KMS-11 (cell line): ENCODE measurements around the gene NCK2.

Experiments used
- H2AFZ ChIP-seq: fragments of 200-600 bp; sonication (generic); 2 replicates; pipeline ENCODE4 v1.6.1; 2016; ENCODE audit warnings: antibody characterized with exemption, mixed run types, low read depth
- H3K27ac ChIP-seq: fragments of 200-600 bp; sonication (generic); 2 replicates; pipeline ENCODE4 v1.6.1; 2016; ENCODE audit warnings: mild to moderate bottlenecking, mixed run types
- H3K27me3 ChIP-seq: fragments of 200-600 bp; sonication (generic); 2 replicates; pipeline ENCODE4 v1.6.1; 2017; ENCODE audit warnings: mild to moderate bottlenecking, low read depth, mixed run types, moderate library complexity; ENCODE audit not compliant: insufficient read depth
- H3K36me3 ChIP-seq: fragments of 200-600 bp; sonication (generic); 2 replicates; pipeline ENCODE4 v1.6.1; 2017; ENCODE audit warnings: mild to moderate bottlenecking, mixed run types; ENCODE audit not compliant: insufficient read depth
- H3K4me1 ChIP-seq: fragments of 200-600 bp; sonication (generic); 2 replicates; pipeline ENCODE4 v1.6.1; 2016; ENCODE audit warnings: mild to moderate bottlenecking, low read depth, mixed run types; ENCODE audit not compliant: poor library complexity, severe bottlenecking
- H3K4me2 ChIP-seq: fragments of 200-600 bp; sonication (generic); 2 replicates; pipeline ENCODE4 v1.7.0; 2016; ENCODE audit warnings: mild to moderate bottlenecking, mixed run types
- H3K4me3 ChIP-seq: fragments of 200-600 bp; sonication (generic); IDR thresholded peaks from 2 replicates; pipeline ENCODE4 v1.6.1; 2017; ENCODE audit warnings: low read depth, low read length, mixed read lengths; ENCODE audit not compliant: insufficient read depth
- H3K79me2 ChIP-seq: fragments of 200-600 bp; sonication (generic); 2 replicates; pipeline ENCODE4 v1.6.1; 2016; ENCODE audit warnings: low read depth, mixed run types; ENCODE audit not compliant: insufficient read depth
- H3K9ac ChIP-seq: fragments of 200-600 bp; sonication (generic); 2 replicates; pipeline ENCODE4 v1.6.1; 2016; ENCODE audit warnings: mild to moderate bottlenecking, mixed run types
- H4K20me1 ChIP-seq: fragments of 200-600 bp; sonication (generic); 2 replicates; pipeline ENCODE4 v1.6.1; 2016; ENCODE audit warnings: mild to moderate bottlenecking, mixed run types; ENCODE audit not compliant: insufficient read depth
- TF ChIP-seq, protein P1 (sequence below): fragments of 200-600 bp; sonication (generic); conservative IDR thresholded peaks from 2 replicates; pipeline ENCODE4 v1.6.1; 2017; ENCODE audit warnings: low read depth, mild to moderate bottlenecking, antibody characterized with exemption, low read length, moderate library complexity, mixed read lengths

NCK2 gene

DNA sequence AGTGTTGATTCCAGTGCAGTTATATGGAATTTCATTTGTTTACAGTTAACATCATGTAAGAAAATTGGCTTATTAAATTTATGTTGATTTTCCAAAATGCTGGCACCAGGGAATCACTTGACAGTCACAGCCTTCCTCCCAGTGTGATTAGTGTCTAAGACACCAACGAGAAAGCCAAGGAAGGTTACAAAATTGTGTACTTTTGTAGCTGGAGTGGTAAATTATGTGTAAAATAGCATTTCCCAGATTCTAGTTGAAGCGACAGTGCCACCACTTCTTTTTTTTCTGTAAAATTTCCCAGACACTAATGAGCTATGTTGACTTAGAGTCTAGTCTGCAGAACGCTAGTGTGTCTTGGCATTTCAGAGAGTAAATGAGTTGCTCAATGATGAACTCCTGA is 101.3 kb downstream of the NCK2 start:
- Histone ChIP-seq H3K4me3 (no peak overlapping the region), H3K4me2 (no peak overlapping the region), H3K9ac (no peak overlapping the region), H3K36me3 (no peaks in the 10 kb centered on the region), H3K27me3 (no peaks in the 10 kb centered on the region), H2AFZ (no peak overlapping the region), H3K4me1 (no peaks in the 10 kb centered on the region), H3K79me2 (no peaks in the 10 kb centered on the region), H3K27ac (no peak overlapping the region), H4K20me1 (no peaks in the 10 kb centered on the region)
- TF ChIP-seq, protein P1, sequence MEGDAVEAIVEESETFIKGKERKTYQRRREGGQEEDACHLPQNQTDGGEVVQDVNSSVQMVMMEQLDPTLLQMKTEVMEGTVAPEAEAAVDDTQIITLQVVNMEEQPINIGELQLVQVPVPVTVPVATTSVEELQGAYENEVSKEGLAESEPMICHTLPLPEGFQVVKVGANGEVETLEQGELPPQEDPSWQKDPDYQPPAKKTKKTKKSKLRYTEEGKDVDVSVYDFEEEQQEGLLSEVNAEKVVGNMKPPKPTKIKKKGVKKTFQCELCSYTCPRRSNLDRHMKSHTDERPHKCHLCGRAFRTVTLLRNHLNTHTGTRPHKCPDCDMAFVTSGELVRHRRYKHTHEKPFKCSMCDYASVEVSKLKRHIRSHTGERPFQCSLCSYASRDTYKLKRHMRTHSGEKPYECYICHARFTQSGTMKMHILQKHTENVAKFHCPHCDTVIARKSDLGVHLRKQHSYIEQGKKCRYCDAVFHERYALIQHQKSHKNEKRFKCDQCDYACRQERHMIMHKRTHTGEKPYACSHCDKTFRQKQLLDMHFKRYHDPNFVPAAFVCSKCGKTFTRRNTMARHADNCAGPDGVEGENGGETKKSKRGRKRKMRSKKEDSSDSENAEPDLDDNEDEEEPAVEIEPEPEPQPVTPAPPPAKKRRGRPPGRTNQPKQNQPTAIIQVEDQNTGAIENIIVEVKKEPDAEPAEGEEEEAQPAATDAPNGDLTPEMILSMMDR: no peak

DNA sequence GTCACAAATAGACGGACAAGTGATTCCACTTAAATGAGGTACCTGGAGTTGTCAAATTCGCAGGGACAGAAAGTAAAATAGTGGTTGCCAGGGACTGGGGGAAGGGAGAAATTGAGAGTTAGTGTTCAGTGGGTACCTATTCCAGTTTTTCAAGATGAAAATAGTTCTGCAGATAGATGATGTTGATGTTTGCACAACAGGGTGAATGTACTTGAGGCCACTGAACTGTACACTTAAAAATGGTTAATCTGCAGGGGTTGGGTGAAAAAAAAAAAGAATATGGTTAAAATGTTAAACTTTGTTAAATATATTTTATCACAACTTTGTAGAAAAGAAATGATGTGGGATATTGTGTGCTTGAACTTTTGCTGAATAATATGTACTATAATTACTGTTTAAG is 102.3 kb downstream of the NCK2 start:
- Histone ChIP-seq H3K4me2 (no peak overlapping the region), H3K9ac (no peak overlapping the region), H3K4me1 (no peaks in the 10 kb centered on the region), H2AFZ (no peak overlapping the region), H3K27ac (no peak overlapping the region), H3K27me3 (no peaks in the 10 kb centered on the region), H3K36me3 (no peaks in the 10 kb centered on the region), H3K4me3 (no peak overlapping the region), H4K20me1 (no peaks in the 10 kb centered on the region), H3K79me2 (no peaks in the 10 kb centered on the region)
- TF ChIP-seq, protein P1: no peak

DNA sequence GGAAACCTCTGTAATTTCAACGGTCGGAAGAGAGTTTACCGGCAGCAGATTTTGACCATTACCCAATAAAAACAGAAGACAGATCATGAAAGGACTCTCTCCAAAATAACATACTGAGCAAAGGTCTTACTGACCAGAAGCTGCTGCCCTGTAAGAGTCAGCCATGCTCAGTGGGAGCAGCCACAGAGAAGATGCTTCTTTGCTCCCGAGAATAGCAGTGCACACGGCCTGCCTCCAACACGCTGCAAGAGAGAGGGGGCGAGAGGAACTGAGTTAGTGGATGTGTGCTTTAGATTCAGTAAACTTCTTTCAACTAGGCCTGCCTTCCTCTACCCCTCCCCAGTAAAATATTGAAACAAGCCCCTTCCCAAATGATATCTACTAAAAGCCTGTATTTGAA is 103.7 kb downstream of the NCK2 start:
- TF ChIP-seq, protein P1: no peak
- Histone ChIP-seq H3K4me1 (no peaks in the 10 kb centered on the region), H3K27ac (no peak overlapping the region), H3K79me2 (no peaks in the 10 kb centered on the region), H3K9ac (no peak overlapping the region), H2AFZ (no peak overlapping the region), H3K36me3 (no peaks in the 10 kb centered on the region), H3K4me3 (no peak overlapping the region), H3K4me2 (no peak overlapping the region), H4K20me1 (no peaks in the 10 kb centered on the region), H3K27me3 (no peaks in the 10 kb centered on the region)

DNA sequence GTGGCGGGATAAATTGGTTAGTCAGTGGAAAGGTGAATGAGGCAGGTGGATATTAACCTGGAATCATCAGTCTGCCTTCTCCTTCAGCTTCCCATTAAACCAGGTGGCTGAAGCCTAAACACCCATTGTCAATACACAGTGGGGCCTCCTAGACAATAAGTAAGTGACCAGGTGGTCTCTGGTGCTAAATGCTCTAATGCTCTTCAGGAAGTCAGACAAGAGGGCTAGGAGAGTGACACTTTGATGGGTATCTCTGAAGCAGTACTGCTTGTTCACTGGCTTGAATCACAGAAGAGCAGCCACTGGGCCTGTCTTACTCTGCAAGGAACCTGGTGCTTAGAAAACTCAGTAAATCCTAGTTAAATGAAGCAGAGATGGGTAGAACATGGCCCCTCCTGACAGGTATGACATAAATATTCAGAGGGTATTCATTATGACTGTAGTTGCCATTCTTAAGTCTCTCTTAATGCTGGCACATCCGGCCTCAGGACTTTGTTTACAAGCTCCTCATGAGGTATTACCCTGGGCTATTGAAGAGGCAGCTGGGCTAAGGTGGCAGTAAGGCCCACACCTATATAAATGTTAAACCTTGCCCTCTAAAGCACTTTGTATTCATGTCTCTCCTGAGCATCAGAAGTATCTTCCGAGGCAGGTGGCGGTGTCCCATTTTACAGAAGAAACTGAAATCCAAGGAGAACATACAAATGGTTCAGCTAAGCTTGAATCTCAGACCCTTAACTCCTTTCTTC is 104.9 kb downstream of the NCK2 start:
- TF ChIP-seq, protein P1: no peak
- Histone ChIP-seq H3K9ac (no peak overlapping the region), H2AFZ (no peak overlapping the region), H3K4me2 (no peak overlapping the region), H4K20me1 (no peaks in the 10 kb centered on the region), H3K27ac (no peak overlapping the region), H3K27me3 (no peaks in the 10 kb centered on the region), H3K79me2 (no peaks in the 10 kb centered on the region), H3K36me3 (no peaks in the 10 kb centered on the region), H3K4me1 (no peaks in the 10 kb centered on the region), H3K4me3 (no peak overlapping the region)
